Measurements from ENCODE around the gene CD247. TPM values are rescaled to one million over a fixed set of nuclear protein-coding genes. Genes with fewer than 3 reads are reported as not detected.

The CD247 gene
- total RNA-seq, 1 experiment from 2014 or later, result 0.18 TPM

GRCh38 chr1:167542109-167543032, 24.0 kb upstream of the CD247 start:
- no peak for DNase-seq (ENCODE audit: low read depth)

GRCh38 chr1:167541610-167542009, 23.3 kb upstream of the CD247 start:
- DNase-seq (ENCODE audit: low read depth), result no peak

- DNase-seq (ENCODE audit: low read depth), result no peak
Observed at GRCh38 chr1:167541003-167541402, 22.7 kb upstream of the CD247 start.

GRCh38 chr1:167538657-167539056, 20.3 kb upstream of the CD247 start:
- peak; percentile 31 for DNase-seq (ENCODE audit: low read depth)

GRCh38 chr1:167533851-167534300, 15.5 kb upstream of the CD247 start:
- peak; percentile 59 for DNase-seq (ENCODE audit: low read depth)

GRCh38 chr1:167532964-167533824, 14.9 kb upstream of the CD247 start:
- no peak for DNase-seq (ENCODE audit: low read depth)

- no peak for DNase-seq (ENCODE audit: low read depth)
Observed at GRCh38 chr1:167532375-167532774, 14.0 kb upstream of the CD247 start.

- no peak for DNase-seq (ENCODE audit: low read depth)
Observed at GRCh38 chr1:167529829-167530474, 11.6 kb upstream of the CD247 start.

- no peak for DNase-seq (ENCODE audit: low read depth)
Observed at GRCh38 chr1:167528057-167528728, 9.9 kb upstream of the CD247 start.

GRCh38 chr1:167526667-167527383, 8.5 kb upstream of the CD247 start:
- DNase-seq (ENCODE audit: low read depth), result peak; percentile 37

- no peak for DNase-seq (ENCODE audit: low read depth)
Observed at GRCh38 chr1:167524651-167525050, 6.3 kb upstream of the CD247 start.

GRCh38 chr1:167522246-167522645, 3.9 kb upstream of the CD247 start:
- peak; percentile 71 for DNase-seq (ENCODE audit: low read depth)

- DNase-seq (ENCODE audit: low read depth), result no peak
Observed at GRCh38 chr1:167520711-167521206, 2.4 kb upstream of the CD247 start.

- peak; percentile 71 for DNase-seq (ENCODE audit: low read depth)
Observed at GRCh38 chr1:167517535-167518330, 596 bp downstream of the CD247 start.

- no peak for DNase-seq (ENCODE audit: low read depth)
Observed at GRCh38 chr1:167516404-167517388, 1.6 kb downstream of the CD247 start.

GRCh38 chr1:167515893-167516321, 2.4 kb downstream of the CD247 start:
- DNase-seq (ENCODE audit: low read depth), result no peak

- no peak for DNase-seq (ENCODE audit: low read depth)
Observed at GRCh38 chr1:167515461-167515860, 2.9 kb downstream of the CD247 start.

- DNase-seq (ENCODE audit: low read depth), result no peak
Observed at GRCh38 chr1:167514288-167514687, 4.0 kb downstream of the CD247 start.
